Measurements from ENCODE around the gene RBSN.

GRCh38 chr3:15121936-15122335 lies 23.0 kb upstream of the RBSN start:
- TF ChIP-seq CTCF (IDR thresholded peaks at IDR 0.05 in 4 of 5, conservative IDR thresholded peaks at IDR 0.05 in 1 of 5) (no peak), POLR2A (IDR thresholded peaks at IDR 0.05) (no peak)
